Stimulated activated naive CD8-positive, alpha-beta T cell treated with anti-CD3 and anti-CD28 coated beads, Interleukin-15, amount 100 ng/mL, for 72 hours (primary cell): Measurements from ENCODE around the gene OR51B6.

Source experiments
- ATAC-seq: fragments of 150-1000 bp; cut with Tn5 transposase; 2 replicates; pipeline ENCODE4 v1.10.0; 2021; ENCODE audit warnings: mild to moderate bottlenecking, moderate library complexity
- DNase-seq, 2 donors: peaks; one replicate each; pipeline ENCODE4 v3.0.0; 2021 to 2022
- H3K27ac Mint-ChIP-seq, 2 donors: one replicate each; pipeline ENCODE4 v1.8.0; 2022; ENCODE audit warnings: mild to moderate bottlenecking in 2 of 2, mixed read lengths in 2 of 2, moderate library complexity in 2 of 2
- H3K27me3 Mint-ChIP-seq: one replicate; pipeline ENCODE4 v1.8.0; 2022; ENCODE audit warnings: mixed read lengths
- H3K4me1 Mint-ChIP-seq: one replicate; pipeline ENCODE4 v1.8.0; 2022; ENCODE audit warnings: mild to moderate bottlenecking, mixed read lengths
- H3K4me3 Mint-ChIP-seq, 2 donors: one replicate each; pipeline ENCODE4 v1.8.0; 2022; ENCODE audit warnings: mild to moderate bottlenecking in 2 of 2, mixed read lengths in 2 of 2, moderate library complexity in 1 of 2
- H3K9me3 Mint-ChIP-seq, 2 donors: one replicate each; pipeline ENCODE4 v1.8.0; 2022; ENCODE audit warnings: mixed read lengths in 2 of 2

The OR51B6 gene

GRCh38 chr11:5394091-5394490 lies 42.8 kb downstream of the OR51B6 start:
- no peak for DNase-seq
- no peak for ATAC-seq
- H3K9me3 Mint-ChIP-seq, result no peaks in the 10 kb centered on the region
- no peaks in the 10 kb centered on the region for H3K27me3 Mint-ChIP-seq
- no peaks in the 10 kb centered on the region for H3K4me1 Mint-ChIP-seq
- H3K27ac Mint-ChIP-seq, result no peak overlapping the region
- H3K4me3 Mint-ChIP-seq, result no peak overlapping the region

- H3K27ac Mint-ChIP-seq, result no peak overlapping the region
- H3K4me3 Mint-ChIP-seq, result no peak overlapping the region
- no peak for ATAC-seq
- no peaks in the 10 kb centered on the region for H3K9me3 Mint-ChIP-seq
- no peaks in the 10 kb centered on the region for H3K4me1 Mint-ChIP-seq
- no peaks in the 10 kb centered on the region for H3K27me3 Mint-ChIP-seq
- DNase-seq, result no peak
Measured at GRCh38 chr11:5398936-5399335, 47.6 kb downstream of the OR51B6 start.
